Skeletal muscle cell (primary cell): Measurements from ENCODE around the gene VANGL1.
"Not testable (repeated sequence)": the region's sequence is repeated elsewhere in the genome, so short reads cannot be mapped to it uniquely, and the experiment has no call there.

Source experiments
- DNase-seq: peaks from one replicate; pipeline ENCODE4 v3.0.0-alpha.2; 2010; ENCODE audit warnings: low read depth
- H3K4me3 ChIP-seq: 2 replicates; pipeline ENCODE4 v1.5.1; 2011; ENCODE audit warnings: low read depth, mild to moderate bottlenecking, control low read depth, low read length, moderate library complexity

Gene VANGL1

DNA sequence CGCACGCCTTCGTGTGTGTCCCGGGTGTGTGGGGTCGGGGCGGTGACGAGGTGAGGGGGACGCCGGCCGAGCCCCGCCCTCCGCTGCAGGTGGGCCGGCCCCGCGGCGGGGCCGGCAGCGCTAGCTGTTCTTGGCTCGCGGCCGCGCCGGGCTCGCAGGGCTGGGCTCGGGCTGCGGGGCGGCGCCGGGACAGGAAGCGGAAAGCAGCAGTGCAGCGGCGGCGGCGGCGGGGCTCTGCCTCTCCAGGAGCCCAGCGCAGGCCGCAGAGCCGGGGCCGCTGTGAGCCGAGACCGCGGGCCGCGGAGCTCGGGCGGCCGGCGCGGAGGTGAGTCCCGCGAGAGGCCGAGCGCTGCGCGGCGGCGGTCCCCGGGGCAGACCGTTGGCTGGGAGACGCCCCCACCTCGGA lies at the start of gene VANGL1:
VANGL1 (plus strand) TSS at position 209 of the 406 bp plus-strand sequence. CDS start 9,444 bp downstream, outside the sequence.
- peak; percentile 16 for DNase-seq

GRCh38 chr1:115592264-115592663 lies 49.5 kb upstream of the VANGL1 start:
- no peak for DNase-seq
- H3K4me3 ChIP-seq = no peak overlapping the region

More for the DNA sequence above, at the start of gene VANGL1:
- H3K4me3 ChIP-seq = peak within 1 kb of the TSS; percentile 90

GRCh38 chr1:115593365-115594259 lies 48.2 kb upstream of the VANGL1 start:
- DNase-seq = no peak
- H3K4me3 ChIP-seq = no peak overlapping the region

- no peak for DNase-seq
Observed at GRCh38 chr1:115594600-115594999, 47.2 kb upstream of the VANGL1 start.

DNA sequence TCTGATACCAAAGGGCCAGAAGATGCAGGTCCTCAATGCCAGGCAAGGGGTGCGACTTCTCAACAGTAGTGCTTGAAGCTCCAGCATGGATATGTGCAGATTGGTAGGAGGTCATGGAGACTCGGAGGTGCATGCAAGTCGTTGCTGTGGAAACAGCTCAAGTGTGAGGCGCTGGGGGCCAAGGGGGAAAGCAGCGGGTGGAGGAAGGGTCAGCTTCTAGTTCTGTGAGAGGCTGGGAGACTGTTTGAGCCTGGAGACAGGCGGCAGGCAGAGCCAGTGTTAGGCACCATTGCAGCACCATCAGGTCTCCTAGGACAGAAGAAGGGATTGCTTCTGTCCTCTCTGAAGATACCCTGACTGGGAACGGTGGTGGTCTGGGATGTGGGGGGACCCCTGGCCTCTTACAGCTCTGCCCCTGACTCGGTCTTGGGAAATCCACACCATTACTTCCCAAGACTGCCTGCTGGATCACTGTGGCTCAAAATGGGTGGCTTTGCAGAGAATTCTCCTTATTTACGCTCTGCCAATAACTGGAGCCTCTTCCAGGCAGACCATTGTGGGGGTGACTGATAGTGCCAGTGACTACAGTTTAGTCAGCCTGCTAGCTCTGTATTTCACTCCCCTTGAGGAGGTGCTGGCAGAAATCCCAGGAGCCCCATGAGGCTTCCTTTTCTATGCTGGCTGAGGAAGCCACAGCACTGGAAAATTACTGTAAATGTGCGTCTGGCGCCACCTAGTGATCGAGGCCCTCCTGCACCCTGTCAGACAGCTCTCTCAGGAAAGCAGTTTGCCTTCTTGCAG lies 46.3 kb upstream of the VANGL1 start:
- H3K4me3 ChIP-seq = no peak overlapping the region
- DNase-seq = peak; percentile 90

More at GRCh38 chr1:115594600-115594999, 47.2 kb upstream of the VANGL1 start:
- no peak overlapping the region for H3K4me3 ChIP-seq

- no peak overlapping the region for H3K4me3 ChIP-seq
- DNase-seq = peak; percentile 41
Observed at GRCh38 chr1:115596080-115596780, 45.5 kb upstream of the VANGL1 start.

GRCh38 chr1:115604508-115604907 lies 37.3 kb upstream of the VANGL1 start:
- DNase-seq = no peak
- H3K4me3 ChIP-seq = no peak overlapping the region

GRCh38 chr1:115606305-115606704 lies 35.5 kb upstream of the VANGL1 start:
- DNase-seq = no peak
- H3K4me3 ChIP-seq = no peak overlapping the region

- no peak for DNase-seq
- H3K4me3 ChIP-seq = no peak overlapping the region
Observed at GRCh38 chr1:115609021-115609420, 32.7 kb upstream of the VANGL1 start.

DNA sequence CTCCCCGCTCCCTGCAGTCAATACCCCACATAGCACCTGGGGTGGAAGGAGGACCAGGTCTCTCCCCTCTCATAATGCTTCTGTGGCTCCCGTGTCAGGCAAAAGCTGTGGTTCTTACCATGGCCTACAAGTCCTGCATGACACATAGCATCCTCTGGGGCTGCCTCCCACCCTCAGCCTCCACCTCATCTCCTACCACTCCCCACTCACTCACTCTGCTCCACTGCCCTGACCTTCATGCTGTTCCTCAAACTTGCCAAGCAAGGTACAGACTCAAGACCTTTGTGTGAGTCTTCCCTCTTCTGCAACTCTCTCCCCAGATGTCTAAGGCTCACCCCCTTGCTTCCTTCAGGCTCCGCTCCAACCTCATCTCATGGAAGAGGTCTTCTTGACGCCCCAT lies 28.0 kb upstream of the VANGL1 start:
- no peak overlapping the region for H3K4me3 ChIP-seq
- DNase-seq = no peak

DNA sequence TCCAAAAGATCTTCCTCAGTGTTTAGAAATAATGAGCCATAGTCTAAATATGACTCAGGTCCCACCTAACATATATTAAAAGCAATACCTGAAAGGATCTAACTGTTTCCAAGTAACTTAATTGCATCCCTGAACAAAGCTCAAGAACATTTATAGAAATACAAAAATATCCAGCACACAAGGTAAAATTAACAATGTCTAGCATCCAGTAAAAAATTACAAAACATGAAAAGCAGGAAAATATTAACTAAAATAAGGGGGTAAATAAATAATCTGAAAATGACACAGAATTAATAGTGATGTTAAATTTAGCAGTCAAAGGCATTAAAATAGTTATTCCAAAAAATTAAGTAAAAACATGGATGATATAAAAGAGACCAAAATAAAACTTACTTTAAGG lies 21.3 kb upstream of the VANGL1 start:
- H3K4me3 ChIP-seq = no peak overlapping the region
- DNase-seq = no peak

DNA sequence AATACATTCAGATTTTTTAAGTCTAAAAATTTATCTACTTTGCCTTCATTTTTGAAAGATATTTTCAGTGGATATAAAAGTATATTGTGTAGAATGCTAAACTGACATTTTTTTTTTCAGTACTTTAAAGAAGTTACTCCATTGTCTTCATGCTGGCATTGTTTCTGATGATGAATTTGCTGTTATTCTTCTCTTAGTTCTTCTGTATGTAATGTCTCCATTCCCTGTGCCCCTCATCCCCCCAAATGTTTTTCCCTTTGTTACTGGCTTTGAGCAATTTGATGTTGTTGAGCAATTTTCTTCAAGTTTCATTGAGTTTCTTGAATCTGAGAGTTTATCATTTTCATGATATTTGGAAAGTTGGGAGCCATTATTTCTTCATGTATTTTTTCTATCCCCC lies 20.8 kb upstream of the VANGL1 start:
- no peak for DNase-seq
- no peak overlapping the region for H3K4me3 ChIP-seq

DNA sequence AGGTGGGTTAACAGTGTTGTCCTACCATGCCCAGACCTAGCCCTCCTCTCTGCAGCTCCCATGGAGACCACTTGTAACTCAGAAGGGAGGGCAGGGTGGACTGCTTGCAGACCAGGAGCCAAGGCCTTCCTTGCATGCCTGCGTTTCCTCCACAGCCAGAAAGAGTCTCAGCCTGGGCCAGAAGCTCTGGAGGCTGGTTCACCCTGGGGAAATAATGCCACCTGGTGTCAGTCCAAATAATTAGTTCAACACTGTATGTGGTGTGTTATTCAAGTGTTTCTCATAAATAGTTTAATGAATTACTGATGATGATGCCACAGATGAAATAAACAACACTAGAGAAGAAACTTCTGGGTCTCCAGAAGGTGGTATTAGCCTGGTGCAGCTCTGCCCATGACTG lies 16.9 kb upstream of the VANGL1 start:
- no peak for DNase-seq
- no peak overlapping the region for H3K4me3 ChIP-seq

DNA sequence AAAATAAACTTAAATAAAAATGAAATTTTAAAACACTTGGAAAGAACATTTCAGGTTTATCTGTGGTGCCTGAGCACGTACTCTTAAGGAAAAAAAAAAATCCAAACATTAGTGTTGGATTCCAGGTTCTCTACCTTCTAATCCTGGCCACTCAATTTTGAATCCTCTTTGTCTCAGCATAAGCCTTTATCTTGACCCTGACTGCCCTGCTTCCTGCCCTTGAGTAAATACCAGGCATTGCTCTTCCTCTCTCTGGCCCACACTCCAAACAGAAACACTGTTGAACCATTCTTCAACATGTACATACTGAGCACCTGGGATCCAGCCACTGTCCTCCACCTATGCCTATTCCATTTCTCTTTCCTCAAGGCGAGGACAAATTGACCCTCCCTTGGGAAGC lies 11.4 kb upstream of the VANGL1 start:
- DNase-seq = no peak

GRCh38 chr1:115632251-115633026 lies 9.3 kb upstream of the VANGL1 start:
- no peak overlapping the region for H3K4me3 ChIP-seq
- no peak for DNase-seq

More for the DNA sequence above, 11.4 kb upstream of the VANGL1 start:
- no peak overlapping the region for H3K4me3 ChIP-seq

- not testable (repeated sequence) for H3K4me3 ChIP-seq, DNase-seq
Observed at GRCh38 chr1:115633606-115634005, 8.2 kb upstream of the VANGL1 start.

- DNase-seq, H3K4me3 ChIP-seq: not testable (repeated sequence)
Observed at GRCh38 chr1:115637247-115637646, 4.5 kb upstream of the VANGL1 start.

DNA sequence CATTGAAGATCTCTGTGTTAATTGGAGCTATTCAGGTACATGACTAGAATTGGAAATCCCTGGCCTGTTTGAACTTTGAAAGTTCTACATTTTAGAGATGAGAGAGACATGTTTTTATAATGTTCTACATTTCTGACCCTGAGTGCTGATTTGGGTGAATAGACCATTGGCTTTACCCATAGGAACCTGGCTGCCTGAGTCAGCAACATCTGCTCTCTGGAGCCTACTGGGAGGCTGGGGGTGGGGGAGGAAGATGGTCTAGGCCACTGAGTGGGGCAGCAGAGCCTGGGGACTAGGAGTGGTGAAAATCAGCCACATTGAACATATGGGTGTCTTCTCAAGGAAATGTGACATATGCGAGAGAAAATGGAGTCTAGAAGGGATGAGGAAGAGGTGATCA lies 1.4 kb upstream of the VANGL1 start:
- no peak overlapping the region for H3K4me3 ChIP-seq
- no peak for DNase-seq
